ENCODE results near the gene AFDN.

Gene AFDN

DNA sequence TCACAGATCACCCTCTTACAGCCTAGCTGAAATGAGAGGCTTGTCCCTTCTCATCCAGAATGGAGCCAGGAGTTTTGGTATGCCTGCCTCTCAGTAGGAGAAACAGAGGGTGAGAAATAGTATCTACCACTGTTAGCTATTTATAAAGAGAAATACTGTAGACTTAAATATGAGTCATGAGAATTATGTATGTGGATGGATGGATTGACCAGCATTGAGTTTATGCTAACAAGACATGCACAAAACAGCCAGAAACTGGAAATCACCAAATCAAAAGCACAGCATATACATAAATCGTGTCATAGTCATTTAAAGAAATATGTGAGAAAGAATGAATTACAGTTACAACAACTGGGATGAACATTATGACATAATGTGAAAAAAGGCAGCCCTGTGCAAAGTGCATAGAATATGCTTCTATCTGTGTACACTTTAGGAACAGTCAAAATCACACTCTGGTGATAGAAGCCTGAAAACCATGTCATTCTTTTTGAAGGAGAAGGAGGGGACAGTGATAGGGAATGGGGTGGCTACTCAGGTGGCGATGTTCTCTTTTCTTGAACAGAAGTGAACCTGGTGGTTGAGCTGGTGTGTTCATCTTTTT lies 90.9 kb downstream of the AFDN start:
- H3K4me3 ChIP-seq (ENCODE audit: low read depth, low read length) = no peak overlapping the region
- TF ChIP-seq, protein P1, sequence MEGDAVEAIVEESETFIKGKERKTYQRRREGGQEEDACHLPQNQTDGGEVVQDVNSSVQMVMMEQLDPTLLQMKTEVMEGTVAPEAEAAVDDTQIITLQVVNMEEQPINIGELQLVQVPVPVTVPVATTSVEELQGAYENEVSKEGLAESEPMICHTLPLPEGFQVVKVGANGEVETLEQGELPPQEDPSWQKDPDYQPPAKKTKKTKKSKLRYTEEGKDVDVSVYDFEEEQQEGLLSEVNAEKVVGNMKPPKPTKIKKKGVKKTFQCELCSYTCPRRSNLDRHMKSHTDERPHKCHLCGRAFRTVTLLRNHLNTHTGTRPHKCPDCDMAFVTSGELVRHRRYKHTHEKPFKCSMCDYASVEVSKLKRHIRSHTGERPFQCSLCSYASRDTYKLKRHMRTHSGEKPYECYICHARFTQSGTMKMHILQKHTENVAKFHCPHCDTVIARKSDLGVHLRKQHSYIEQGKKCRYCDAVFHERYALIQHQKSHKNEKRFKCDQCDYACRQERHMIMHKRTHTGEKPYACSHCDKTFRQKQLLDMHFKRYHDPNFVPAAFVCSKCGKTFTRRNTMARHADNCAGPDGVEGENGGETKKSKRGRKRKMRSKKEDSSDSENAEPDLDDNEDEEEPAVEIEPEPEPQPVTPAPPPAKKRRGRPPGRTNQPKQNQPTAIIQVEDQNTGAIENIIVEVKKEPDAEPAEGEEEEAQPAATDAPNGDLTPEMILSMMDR (IDR thresholded peaks at IDR 0.05; ENCODE audit: low read depth, low read length) = no peak

DNA sequence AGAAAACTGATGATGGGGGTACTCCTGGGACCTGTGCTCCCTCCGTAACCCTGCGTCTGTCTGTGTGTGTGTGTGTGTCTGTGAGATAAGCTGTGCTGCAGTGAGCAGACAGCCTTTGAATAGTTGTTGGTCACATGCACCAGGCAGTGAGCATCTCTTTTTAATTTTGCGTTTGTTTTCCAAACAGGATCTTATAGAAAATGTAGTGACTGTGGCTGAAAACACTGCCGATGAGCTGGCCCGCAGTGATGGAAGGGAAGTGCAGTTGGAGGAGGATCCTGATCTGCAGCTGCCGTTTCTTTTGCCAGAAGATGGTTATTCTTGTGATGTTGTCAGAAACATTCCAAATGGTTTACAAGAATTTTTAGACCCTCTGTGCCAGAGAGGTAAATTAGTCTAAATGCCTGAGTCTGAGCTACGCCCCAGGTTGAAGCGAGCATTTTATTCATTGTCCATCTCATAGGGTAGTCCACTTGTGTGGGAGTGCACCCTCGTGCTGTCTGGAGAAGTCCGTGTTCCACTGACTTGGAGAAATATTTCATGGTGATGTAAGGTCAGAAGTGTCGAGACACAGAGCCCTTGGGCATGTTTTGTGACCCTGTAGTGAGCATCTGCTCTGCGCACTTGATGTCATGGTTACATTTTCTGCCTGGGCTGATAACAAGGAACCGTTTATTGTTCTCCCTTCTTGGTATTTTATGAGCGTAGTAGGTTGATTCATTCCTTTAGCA lies 92.0 kb downstream of the AFDN start:
- TF ChIP-seq, protein P1 (IDR thresholded peaks at IDR 0.05; ENCODE audit: low read depth, low read length) = no peak
- no peak overlapping the region for H3K4me3 ChIP-seq (ENCODE audit: low read depth, low read length)

DNA sequence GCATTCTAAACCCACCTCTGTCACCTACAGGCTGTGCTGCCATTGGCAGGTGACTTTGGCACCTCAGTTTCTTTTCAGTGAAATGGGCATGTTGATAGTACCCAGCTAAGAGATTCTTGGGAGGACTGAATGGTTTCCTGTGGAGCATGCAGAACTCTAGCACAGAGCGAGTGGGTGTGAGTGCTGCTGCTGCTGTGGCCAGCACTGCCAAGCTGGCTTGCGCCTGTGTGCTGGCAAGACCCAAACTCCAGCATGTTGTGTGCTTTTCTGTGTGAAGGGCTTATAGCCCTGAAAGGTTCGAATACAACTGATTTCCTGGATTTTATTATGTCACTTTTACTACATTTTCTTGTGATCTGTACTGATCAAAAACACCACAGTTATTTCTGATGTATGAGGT lies 92.6 kb downstream of the AFDN start:
- H3K4me3 ChIP-seq (ENCODE audit: low read depth, low read length) = no peak overlapping the region
- TF ChIP-seq, protein P1 (IDR thresholded peaks at IDR 0.05; ENCODE audit: low read depth, low read length) = no peak

DNA sequence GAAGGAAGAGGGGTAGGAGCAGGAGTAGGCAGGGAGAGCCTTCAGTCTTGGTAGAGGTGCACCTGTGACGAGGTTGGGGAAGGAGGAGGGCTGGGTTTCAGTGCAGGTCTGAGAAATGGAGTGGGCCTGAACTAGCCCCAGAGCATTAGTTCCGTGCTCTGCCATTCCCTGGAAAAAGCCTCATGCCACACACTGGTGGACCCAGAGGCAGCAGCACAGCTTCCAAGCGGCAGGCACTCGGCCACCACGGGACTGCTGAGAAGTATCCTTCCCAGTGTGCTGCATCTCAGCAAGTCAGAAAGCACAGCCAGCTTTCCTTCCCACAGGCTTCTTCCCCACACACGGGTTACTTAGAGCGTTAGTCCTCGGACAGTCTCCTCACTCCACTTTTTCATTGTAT lies 93.5 kb downstream of the AFDN start:
- H3K4me3 ChIP-seq (ENCODE audit: low read depth, low read length) = no peak overlapping the region
- TF ChIP-seq, protein P1 (IDR thresholded peaks at IDR 0.05; ENCODE audit: low read depth, low read length) = no peak

DNA sequence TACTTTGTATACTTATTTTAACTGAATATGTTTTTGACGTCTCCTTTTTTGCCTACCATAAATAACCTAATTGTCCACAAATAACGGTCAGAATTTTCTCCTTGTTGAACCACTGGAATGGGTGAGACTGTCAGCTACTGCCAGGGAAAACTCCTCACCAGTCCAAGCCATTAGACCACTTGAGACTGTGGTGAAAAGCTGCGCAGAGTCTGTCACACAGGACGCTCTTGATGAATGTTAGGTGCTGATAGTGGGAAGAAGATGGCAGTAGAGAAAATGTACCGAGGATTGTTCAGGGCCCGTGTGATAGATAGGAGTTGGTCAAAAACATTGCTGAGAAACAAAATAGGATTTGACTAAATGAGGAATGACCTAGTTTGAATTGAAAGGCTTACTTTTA lies 95.1 kb downstream of the AFDN start:
- no peak overlapping the region for H3K4me3 ChIP-seq (ENCODE audit: low read depth, low read length)
- TF ChIP-seq, protein P1 (IDR thresholded peaks at IDR 0.05; ENCODE audit: low read depth, low read length) = no peak

DNA sequence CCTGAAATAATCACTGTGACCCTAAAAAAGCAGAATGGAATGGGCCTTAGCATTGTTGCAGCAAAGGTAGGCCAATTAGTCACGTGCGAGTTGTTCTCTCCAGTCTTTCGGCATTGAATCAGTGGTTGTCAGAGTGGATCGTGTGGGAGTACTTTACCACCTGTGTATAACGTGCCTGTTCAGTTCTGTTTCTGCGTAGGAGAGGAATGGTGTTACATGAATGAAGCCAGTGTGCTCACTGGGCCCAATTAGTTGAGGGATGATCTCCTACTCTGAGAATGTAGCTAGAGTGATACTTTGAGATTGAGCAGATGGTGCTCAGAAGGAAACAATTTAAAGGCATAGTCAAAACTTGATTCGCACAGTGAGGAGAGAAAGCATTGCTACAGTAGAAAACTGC lies 98.3 kb downstream of the AFDN start:
- no peak overlapping the region for H3K4me3 ChIP-seq (ENCODE audit: low read depth, low read length)
- TF ChIP-seq, protein P1 (IDR thresholded peaks at IDR 0.05; ENCODE audit: low read depth, low read length) = no peak

DNA sequence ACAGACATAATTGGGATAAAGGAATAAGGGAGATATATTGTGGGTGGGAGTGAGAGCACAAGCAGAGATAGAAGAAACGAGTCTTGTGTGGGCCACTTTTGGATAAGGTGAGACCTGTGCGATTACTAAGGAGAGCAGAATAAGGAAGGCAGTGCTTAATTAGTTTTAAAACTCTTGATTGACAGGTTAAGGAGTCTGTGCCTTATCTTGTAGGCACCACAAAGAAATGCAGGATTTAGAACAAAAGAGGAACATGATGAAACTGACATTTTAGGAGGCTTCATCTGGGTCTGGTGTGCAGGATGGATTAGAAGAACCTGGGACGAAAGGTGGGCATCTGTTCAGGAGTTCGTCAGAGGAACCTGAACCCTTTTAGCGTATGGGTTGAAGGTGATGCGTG lies 100.5 kb downstream of the AFDN start:
- TF ChIP-seq, protein P1 (IDR thresholded peaks at IDR 0.05; ENCODE audit: low read depth, low read length) = no peak
- H3K4me3 ChIP-seq (ENCODE audit: low read depth, low read length) = no peak overlapping the region
